HG03469 (cell line): ENCODE results near the gene SP5.
"Not testable (repeated sequence)": the region's sequence is repeated elsewhere in the genome, so short reads cannot be mapped to it uniquely, and the experiment has no call there.

Source experiments
- ATAC-seq: cut with Tn5 transposase; IDR thresholded peaks from one replicate; pipeline ENCODE4 v1.9.1; 2021; ENCODE audit warnings: mild to moderate bottlenecking, moderate library complexity, moderate number of reproducible peaks; ENCODE audit not compliant: unreplicated experiment

Gene SP5

GRCh38 chr2:170737406-170737805 lies 22.3 kb downstream of the SP5 start:
- ATAC-seq = no peak

- no peak for ATAC-seq
Measured at GRCh38 chr2:170737821-170738220, 22.7 kb downstream of the SP5 start.

- no peak for ATAC-seq
Measured at GRCh38 chr2:170739048-170739447, 23.9 kb downstream of the SP5 start.

GRCh38 chr2:170739507-170740046 lies 24.4 kb downstream of the SP5 start:
- ATAC-seq = no peak

GRCh38 chr2:170740660-170741059 lies 25.5 kb downstream of the SP5 start:
- no peak for ATAC-seq

GRCh38 chr2:170742000-170742399 lies 26.9 kb downstream of the SP5 start:
- ATAC-seq = no peak

- ATAC-seq = no peak
Measured at GRCh38 chr2:170742896-170743529, 27.9 kb downstream of the SP5 start.

- ATAC-seq = no peak
Measured at GRCh38 chr2:170743530-170744239, 28.5 kb downstream of the SP5 start.

- ATAC-seq = no peak
Measured at GRCh38 chr2:170744248-170745002, 29.3 kb downstream of the SP5 start.

GRCh38 chr2:170745305-170745704 lies 30.2 kb downstream of the SP5 start:
- ATAC-seq = no peak

GRCh38 chr2:170747921-170748320 lies 32.8 kb downstream of the SP5 start:
- no peak for ATAC-seq

GRCh38 chr2:170751555-170751954 lies 36.4 kb downstream of the SP5 start:
- not testable (repeated sequence) for ATAC-seq

- no peak for ATAC-seq
Measured at GRCh38 chr2:170761572-170761971, 46.4 kb downstream of the SP5 start.

GRCh38 chr2:170762760-170763159 lies 47.6 kb downstream of the SP5 start:
- ATAC-seq = no peak

GRCh38 chr2:170763232-170763631 lies 48.1 kb downstream of the SP5 start:
- ATAC-seq = no peak

- ATAC-seq = no peak
Measured at GRCh38 chr2:170764880-170765261, 49.7 kb downstream of the SP5 start.

GRCh38 chr2:170766693-170767092 lies 51.6 kb downstream of the SP5 start:
- ATAC-seq = no peak
